HepG2 (cell line): Measurements from ENCODE around the gene XXYLT1. TPM values are rescaled to one million over a fixed set of nuclear protein-coding genes. Genes with fewer than 3 reads are reported as not detected.
A peak's percentile ranks its signal among the peaks of the same experiment; 100 is the strongest.

Experiments used
- ATAC-seq: fragments of 200-7000 bp; cut with Tn5 transposase; 3 replicates; pipeline ENCODE4 v1.9.1; 2020; ENCODE audit warnings: mild to moderate bottlenecking, moderate library complexity
- BruUV-seq: library from RNA; stranded (reverse); fragments of 400-500 nt; replicated peaks from 2 replicates; lab custom pipeline; 2021; lab: Mats Ljungman, UMichigan
- CTCF ChIA-PET: fragments of 300-600 bp; formaldehyde crosslinking; extraction: SDS; loops from one replicate; lab custom pipeline; 2021; ENCODE audit warnings: low total read pairs, inconsistent platforms, low intra/inter-chr PET ratio; lab: Yijun Ruan, JAX
- POLR2A ChIA-PET: fragments of 350-600 bp; sonication (Branson Sonifier 250); formaldehyde crosslinking; loops from one replicate; lab custom pipeline; 2020; ENCODE audit warnings: antibody characterized with exemption, inconsistent platforms; lab: Yijun Ruan, JAX
- DNase-seq: peaks from one replicate; pipeline ENCODE4 v3.0.0-alpha.2; 2015; ENCODE audit warnings: low spot score
- FAIRE-seq: peaks from 3 replicates; lab custom pipeline; 2011; peaks lifted over from hg19 to GRCh38; lab: Jason Lieb, UNC
- H2AFZ ChIP-seq: one replicate; pipeline ENCODE4 v1.6.1; 2011; ENCODE audit warnings: low read length, inconsistent platforms
- H3K27ac ChIP-seq: fragments of 300-600 bp; 3 replicates; pipeline ENCODE4 v1.8.0; 2011; ENCODE audit warnings: mixed run types, mild to moderate bottlenecking, mixed read lengths, low read length, inconsistent platforms; ENCODE audit not compliant: insufficient read depth; ENCODE audit errors: extremely low read length
- H3K27me3 ChIP-seq, 2 experiments: fragments of 200-600 bp in 1 of 2; 2 replicates in 1 of 2; 3 replicates in 1 of 2; pipeline versions ENCODE4 v1.6.0 to v1.8.0; 2011; ENCODE audit warnings: low read length in 2 of 2, mild to moderate bottlenecking in 2 of 2, moderate library complexity in 2 of 2, inconsistent platforms in 1 of 2; ENCODE audit not compliant: insufficient read depth in 2 of 2, control insufficient read depth in 1 of 2
- H3K36me3 ChIP-seq, 2 experiments: fragments of 200-600 bp in 1 of 2; replicated peaks in 1 of 2; 2 replicates in 1 of 2; 3 replicates in 1 of 2; pipeline versions ENCODE4 v1.5.1 to v1.8.0; 2011; ENCODE audit warnings: low read length in 2 of 2, inconsistent platforms in 1 of 2; ENCODE audit not compliant: insufficient read depth in 2 of 2, control insufficient read depth in 1 of 2
- H3K4me1 ChIP-seq: 2 replicates; pipeline ENCODE4 v1.5.1; 2012; ENCODE audit warnings: low read length, inconsistent platforms; ENCODE audit not compliant: insufficient read depth
- H3K4me2 ChIP-seq: 2 replicates; pipeline ENCODE4 v1.6.0; 2011; ENCODE audit warnings: low read depth, low read length, inconsistent platforms
- H3K4me3 ChIP-seq, 3 experiments: fragments of 200-600 bp in 1 of 3; sonication (generic), shearing (Covaris generic) in 1 of 3; replicated peaks in 1 of 3; 2 replicates each; pipeline ENCODE4 v1.5.1; 2011 to 2016; ENCODE audit warnings: low read length in 3 of 3, inconsistent platforms in 2 of 3, low read depth in 2 of 3, mild to moderate bottlenecking in 2 of 3, control low read depth in 1 of 3, mixed read lengths in 1 of 3; ENCODE audit not compliant: insufficient read depth in 1 of 3
- H3K79me2 ChIP-seq: one replicate; pipeline ENCODE4 v1.6.1; 2011; ENCODE audit warnings: low read length, inconsistent platforms; ENCODE audit not compliant: insufficient read depth
- H3K9ac ChIP-seq: 2 replicates; pipeline ENCODE4 v1.6.0; 2011; ENCODE audit warnings: mild to moderate bottlenecking, low read depth, low read length, inconsistent platforms; ENCODE audit not compliant: insufficient read depth
- H3K9me3 ChIP-seq: 2 replicates; pipeline ENCODE4 v1.5.1; 2012; ENCODE audit warnings: mild to moderate bottlenecking, low read length
- H4K20me1 ChIP-seq: 2 replicates; pipeline ENCODE4 v1.6.0; 2011; ENCODE audit warnings: inconsistent platforms, mild to moderate bottlenecking, low read length, moderate library complexity; ENCODE audit not compliant: insufficient read depth
- ESRRA ChIP-seq: sonication (generic); formaldehyde crosslinking; IDR thresholded peaks from 2 replicates; pipeline ENCODE4 v1.5.1; 2020; ENCODE audit warnings: mild to moderate bottlenecking, low read depth, missing genetic modification reagents
- FOXJ3 ChIP-seq: sonication (generic); formaldehyde crosslinking; IDR thresholded peaks from 2 replicates; pipeline ENCODE4 v1.4.0; 2020; ENCODE audit warnings: missing genetic modification reagents, mild to moderate bottlenecking, borderline replicate concordance
- HCFC1 ChIP-seq: fragments of 150-350 bp; IDR thresholded peaks from 2 replicates; pipeline ENCODE4 v1.6.1; 2014; ENCODE audit warnings: low read depth, low read length
- IRF2 ChIP-seq: IDR thresholded peaks from 2 replicates; pipeline ENCODE4 v1.6.1; 2018; ENCODE audit warnings: missing genetic modification reagents, missing compliant biosample characterization
- JDP2 ChIP-seq: sonication (generic); formaldehyde crosslinking; IDR thresholded peaks from 2 replicates; pipeline ENCODE4 v1.8.1; 2022; ENCODE audit warnings: missing genetic modification reagents, borderline replicate concordance
- MBD4 ChIP-seq: IDR thresholded peaks from 2 replicates; pipeline ENCODE4 v1.6.1; 2012; ENCODE audit warnings: low read length, inconsistent platforms, borderline replicate concordance
- MIER3 ChIP-seq: IDR thresholded peaks from 2 replicates; pipeline ENCODE4 v1.6.1; 2016; ENCODE audit warnings: missing compliant biosample characterization, borderline replicate concordance
- POLR2A ChIP-seq, 2 experiments: IDR thresholded peaks; 2 replicates each; pipeline ENCODE4 v1.6.1; 2011; ENCODE audit warnings: low read depth in 2 of 2, low read length in 2 of 2, mild to moderate bottlenecking in 1 of 2, moderate library complexity in 1 of 2; ENCODE audit not compliant: insufficient read depth in 1 of 2
- REST ChIP-seq, 2 experiments: IDR thresholded peaks; 2 replicates each; pipeline ENCODE4 v1.6.1; 2011 to 2012; ENCODE audit warnings: low read length in 2 of 2, borderline replicate concordance in 1 of 2, low read depth in 1 of 2, mild to moderate bottlenecking in 1 of 2, moderate library complexity in 1 of 2
- ZBTB21 ChIP-seq: sonication (generic); formaldehyde crosslinking; IDR thresholded peaks from 2 replicates; pipeline ENCODE4 v1.4.0; 2020; ENCODE audit warnings: missing genetic modification reagents
- ZFP62 ChIP-seq: sonication (generic); formaldehyde crosslinking; IDR thresholded peaks from 2 replicates; pipeline ENCODE4 v1.4.0; 2020; ENCODE audit warnings: missing genetic modification reagents
- ZKSCAN5 ChIP-seq: sonication (generic); formaldehyde crosslinking; IDR thresholded peaks from 2 replicates; pipeline ENCODE4 v1.5.1; 2020; ENCODE audit warnings: mild to moderate bottlenecking, missing genetic modification reagents
- ZNF3 ChIP-seq: IDR thresholded peaks from 2 replicates; pipeline ENCODE4 v1.7.0; 2017; ENCODE audit warnings: inconsistent platforms
- ZNF556 ChIP-seq: sonication (generic); formaldehyde crosslinking; IDR thresholded peaks from 2 replicates; pipeline ENCODE4 v1.4.0; 2020; ENCODE audit warnings: mild to moderate bottlenecking, missing genetic modification reagents, borderline replicate concordance
- ZNF83 ChIP-seq: sonication (generic); formaldehyde crosslinking; IDR thresholded peaks from 2 replicates; pipeline ENCODE4 v1.4.0; 2020; ENCODE audit warnings: missing genetic modification reagents, mild to moderate bottlenecking, borderline replicate concordance
- WGBS: methylation state at CpG from one replicate; pipeline ENCODE4 v1.1.6; 2017; ENCODE audit warnings: low lambda C conversion rate; 5-methylcytosine and 5-hydroxymethylcytosine counted together
- in situ Hi-C: cut with HindIII; loops from 2 replicates; pipeline ENCODE4 v1.10.0; 2017; ENCODE audit warnings: low pct_unique_long_range_greater_than_20kb; ENCODE audit not compliant: extremely low pct_ligation_motif_present
- intact Hi-C: fragments of 100-400 bp; cut with micrococcal nuclease; formaldehyde crosslinking; loops from one replicate; pipeline ENCODE4 v1.10.0; 2022; ENCODE audit not compliant: unreplicated experiment
- polyA plus RNA-seq, 8 experiments: library from polyadenylated mRNA; depleted of rRNA in 3 of 8; stranded (reverse) in 7 of 8; unstranded in 1 of 8; fragments of >200 nt; fragmentation: Illumina TruSeq in 4 of 8; extraction: Trizol in 4 of 8; gene quantifications; 2 replicates each; pipeline versions ENCODE4 v1.2.1 to v1.2.3, GENCODE V29; 2011 to 2016; ENCODE audit warnings: low read depth in 4 of 8, missing spikeins in 1 of 8, mixed read lengths in 1 of 8; ENCODE audit not compliant: insufficient read depth in 1 of 8
- total RNA-seq, 5 experiments: library from RNA; depleted of rRNA; stranded (reverse); fragments of >200 nt; fragmentation: Illumina TruSeq; extraction: Trizol; gene quantifications; 2 replicates each; pipeline ENCODE4 v1.2.3, GENCODE V29; 2016; ENCODE audit warnings: low read depth in 1 of 5

The XXYLT1 gene
- total and polyA plus RNA-seq, 2 of the 13 experiments (the other 11 are each of a cell fraction or from before 2014, with no cell fraction given), result 17.7 to 19.0 TPM

DNA sequence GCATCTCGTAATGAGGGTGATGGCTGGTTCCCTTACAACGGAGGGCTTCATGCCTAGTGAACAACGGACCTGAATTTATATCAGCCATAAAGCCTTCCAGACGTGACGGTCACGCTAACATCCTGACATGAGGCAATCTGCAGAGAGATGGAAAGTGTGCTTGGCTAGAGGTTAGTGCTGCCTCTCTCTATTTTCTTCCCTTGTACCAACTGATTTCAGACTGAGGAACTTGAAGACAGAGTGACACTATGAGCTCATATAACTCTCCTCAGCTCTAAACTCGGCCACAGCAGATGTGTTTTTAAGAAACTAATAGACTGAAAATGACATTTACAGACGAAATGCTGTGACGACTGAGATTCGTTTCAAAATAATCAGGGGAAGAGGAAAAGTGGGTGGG, 122.4 kb downstream of the XXYLT1 start:
- DNase-seq (no peak), ATAC-seq (no peak), FAIRE-seq (no peak)
- Histone ChIP-seq H3K4me1 (peaks cover 31% of the 10 kb centered on the region), H3K27me3 (no peaks in the 10 kb centered on the region)
- TF ChIP-seq ESRRA (CRISPR knock-in tag), result no peak
- TF ChIP-seq, all 625 proteins: peak for 0
- CTCF ChIA-PET, result no interaction called here
- no peak overlapping the region for H3K27ac ChIP-seq
- POLR2A ChIA-PET, result no interaction called here
- 93% methylated on average over 10 of the region's 10 CpGs for WGBS
- BruUV-seq, result no TSS peak
- H3K79me2 ChIP-seq, result no peaks in the 10 kb centered on the region
- intact Hi-C loops, result no loop called here
- no peak overlapping the region for H3K4me2 ChIP-seq
- H4K20me1 ChIP-seq, result no peaks in the 10 kb centered on the region
- H2AFZ ChIP-seq, result no peak overlapping the region
- no peaks in the 10 kb centered on the region for H3K9me3 ChIP-seq
- H3K36me3 ChIP-seq, result peaks cover 4 to 12% of the 10 kb centered on the region in 2 experiments; a peak in 2 of 5 replicates
- H3K4me3 ChIP-seq, result no peak overlapping the region
- no peak overlapping the region for H3K9ac ChIP-seq
- in situ Hi-C loops, result no loop called here

- peaks cover 4 to 16% of the 10 kb centered on the region in 2 experiments; a peak in 2 of 5 replicates for H3K36me3 ChIP-seq
- DNase-seq (no peak), ATAC-seq (no peak), FAIRE-seq (no peak)
- no peak overlapping the region for H3K4me3 ChIP-seq
- H3K4me1 ChIP-seq, result peaks cover 22% of the 10 kb centered on the region
- H4K20me1 ChIP-seq, result no peaks in the 10 kb centered on the region
- intact Hi-C loops (no loop called here), in situ Hi-C loops (no loop called here)
- H2AFZ ChIP-seq, result no peak overlapping the region
- no TSS peak for BruUV-seq
- H3K27ac ChIP-seq, result no peak overlapping the region
- no peaks in the 10 kb centered on the region for H3K27me3 ChIP-seq
- no peaks in the 10 kb centered on the region for H3K9me3 ChIP-seq
- no peaks in the 10 kb centered on the region for H3K79me2 ChIP-seq
- no peak overlapping the region for H3K9ac ChIP-seq
- POLR2A ChIA-PET, result no interaction called here
- WGBS, result 99% methylated on average over 17 of the region's 17 CpGs
- no peak overlapping the region for H3K4me2 ChIP-seq
- CTCF ChIA-PET, result no interaction called here
- TF ChIP-seq JDP2 (CRISPR knock-in tag) (no peak), ZFP62 (CRISPR knock-in tag) (no peak), ZNF3 (peak; percentile 83), MIER3 (no peak), ZKSCAN5 (CRISPR knock-in tag) (no peak), MBD4 (no peak), HCFC1 (no peak), IRF2 (CRISPR knock-in tag) (no peak), POLR2A (IDR thresholded peaks at IDR 0.05; ENCODE audit: insufficient read depth in 1 of 2, low read depth in 2 of 2, low read length in 2 of 2) (no peak), FOXJ3 (CRISPR knock-in tag) (no peak), ZBTB21 (no peak), ZNF556 (no peak), ZNF83 (CRISPR knock-in tag) (no peak), REST (IDR thresholded peaks at IDR 0.05; ENCODE audit: borderline replicate concordance in 1 of 2, low read depth in 1 of 2, low read length in 2 of 2) (no peak)
Measured at GRCh38 chr3:195147649-195148080, 123.3 kb downstream of the XXYLT1 start.
